Measurements from ENCODE around the gene WWTR1.

- no peak for TF ChIP-seq POLR2A (IDR thresholded peaks at IDR 0.05; ENCODE audit: low read length)
- TF ChIP-seq GATA1 (IDR thresholded peaks at IDR 0.05; ENCODE audit: low read depth, low read length): no peak
Observed at GRCh38 chr3:149529099-149529498, 128.7 kb downstream of the WWTR1 start.
